SH-SY5Y (cell line): ENCODE results near the gene RAG1.
A peak's percentile ranks its signal among the peaks of the same experiment; 100 is the strongest.

Source experiments
- GATA2 ChIP-seq: IDR thresholded peaks from 2 replicates; pipeline ENCODE4 v1.6.1; 2011; ENCODE audit warnings: mild to moderate bottlenecking, low read depth, low read length
- GATA3 ChIP-seq: IDR thresholded peaks from 2 replicates; pipeline ENCODE4 v1.6.1; 2011; ENCODE audit warnings: low read depth, mild to moderate bottlenecking, low read length, moderate library complexity

Gene RAG1

GRCh38 chr11:36567694-36568093 is at the start of gene RAG1:
Gene RAG1 (plus strand): TSS chr11:36568007. CDS start chr11:36573305, 5,298 bp downstream.
- TF ChIP-seq GATA2 (no peak), GATA3 (no peak)

GRCh38 chr11:36530840-36531239 is 37.0 kb upstream of the RAG1 start:
- TF ChIP-seq GATA3 = no peak
- TF ChIP-seq GATA2 = no peak

DNA sequence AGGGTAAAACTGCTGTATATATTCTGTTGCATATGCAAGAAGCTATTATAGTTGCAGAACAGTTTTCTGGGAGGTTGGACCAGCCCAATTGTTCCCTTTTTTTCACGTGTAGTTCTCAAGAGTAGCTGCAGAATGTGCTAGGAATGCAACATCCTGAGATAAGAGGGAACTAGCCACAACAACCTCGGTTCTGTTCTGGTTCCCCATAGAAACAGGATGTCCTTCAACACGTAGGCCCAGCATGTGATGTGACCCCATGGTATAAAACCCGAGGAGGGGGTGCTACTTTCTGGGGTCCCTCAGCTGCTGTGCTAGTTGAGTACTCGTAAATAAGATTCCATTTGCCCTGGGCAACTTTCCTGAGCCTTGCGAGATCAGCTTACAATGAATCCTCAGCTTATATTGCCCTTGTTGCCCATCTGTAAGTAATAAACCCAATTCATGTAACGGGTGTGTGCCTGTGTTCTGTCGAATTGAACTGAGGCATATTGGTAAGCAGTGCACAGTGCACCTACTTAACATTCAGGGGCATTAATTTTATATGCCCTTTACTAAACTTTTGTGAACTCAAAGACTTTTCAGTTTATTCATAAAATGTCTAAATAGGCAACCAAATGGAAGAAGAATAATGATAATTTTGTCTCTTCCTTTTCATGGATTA is 34.7 kb upstream of the RAG1 start:
- TF ChIP-seq GATA3 (no peak), GATA2 (0 out of 2 replicates have a peak, but pooled peaks have one; percentile 4)

- TF ChIP-seq GATA3 (no peak), GATA2 (no peak)
These were observed 33.4 kb upstream of the RAG1 start for GRCh38 chr11:36534276-36534840.

DNA sequence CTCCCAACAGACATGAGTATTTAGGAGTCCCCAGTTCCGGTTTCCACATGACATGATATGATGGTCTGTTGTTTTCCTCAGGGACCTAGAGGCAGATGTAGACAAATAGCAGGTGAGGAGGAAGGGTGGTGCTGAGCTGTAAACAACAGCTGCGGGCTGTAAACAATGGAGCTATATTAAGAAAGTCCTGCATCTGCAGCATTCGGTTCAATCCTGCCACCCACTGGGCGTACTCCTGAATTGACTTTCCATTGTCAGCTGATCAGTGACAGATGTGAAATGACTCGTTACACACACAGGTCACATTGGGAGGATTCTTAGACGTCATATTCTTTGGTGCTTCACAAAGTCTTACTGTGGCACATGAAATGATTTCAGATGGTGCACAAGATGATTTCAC is 26.8 kb upstream of the RAG1 start:
- TF ChIP-seq GATA3 (no peak), GATA2 (no peak)

- TF ChIP-seq GATA3 (no peak), GATA2 (no peak)
These were observed 17.3 kb upstream of the RAG1 start for GRCh38 chr11:36550385-36551115.

- TF ChIP-seq GATA3 = no peak
These were observed 9.8 kb upstream of the RAG1 start for GRCh38 chr11:36557991-36558390.

- TF ChIP-seq GATA3 = no peak
These were observed 9.0 kb upstream of the RAG1 start for GRCh38 chr11:36558571-36559413.

- no peak for TF ChIP-seq GATA3
- no peak for TF ChIP-seq GATA2
These were observed 3.3 kb upstream of the RAG1 start for GRCh38 chr11:36564376-36565030.

DNA sequence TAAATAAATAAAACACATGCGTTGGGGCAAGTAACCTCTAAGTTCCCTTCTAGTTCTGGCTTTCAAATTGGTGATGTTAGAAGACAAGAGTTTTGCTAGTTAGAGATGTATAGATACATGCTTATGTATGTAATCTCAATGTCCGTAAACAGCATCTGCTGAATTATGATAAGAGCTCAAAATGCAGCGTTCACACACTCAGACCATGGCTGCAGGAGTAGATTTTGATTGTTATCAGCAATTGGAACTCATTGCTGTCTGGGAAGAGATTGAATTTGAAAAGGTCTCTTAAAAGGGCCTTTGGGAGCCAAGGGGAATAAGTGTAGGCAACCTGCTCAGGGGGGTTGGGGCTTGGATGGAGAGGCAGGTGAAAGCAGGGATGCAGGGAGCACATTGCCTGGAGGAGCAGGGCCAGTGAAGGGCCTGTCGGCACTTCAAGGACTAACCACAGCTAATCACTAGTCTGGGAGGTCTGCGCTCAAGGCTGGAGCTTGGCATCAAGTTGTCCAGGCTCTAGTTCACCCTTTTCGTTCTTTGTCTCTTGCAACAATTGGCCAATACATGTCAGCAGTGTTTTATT is 2.7 kb upstream of the RAG1 start:
- TF ChIP-seq GATA3 = peak; percentile 99
- TF ChIP-seq GATA2 = peak; percentile 99

DNA sequence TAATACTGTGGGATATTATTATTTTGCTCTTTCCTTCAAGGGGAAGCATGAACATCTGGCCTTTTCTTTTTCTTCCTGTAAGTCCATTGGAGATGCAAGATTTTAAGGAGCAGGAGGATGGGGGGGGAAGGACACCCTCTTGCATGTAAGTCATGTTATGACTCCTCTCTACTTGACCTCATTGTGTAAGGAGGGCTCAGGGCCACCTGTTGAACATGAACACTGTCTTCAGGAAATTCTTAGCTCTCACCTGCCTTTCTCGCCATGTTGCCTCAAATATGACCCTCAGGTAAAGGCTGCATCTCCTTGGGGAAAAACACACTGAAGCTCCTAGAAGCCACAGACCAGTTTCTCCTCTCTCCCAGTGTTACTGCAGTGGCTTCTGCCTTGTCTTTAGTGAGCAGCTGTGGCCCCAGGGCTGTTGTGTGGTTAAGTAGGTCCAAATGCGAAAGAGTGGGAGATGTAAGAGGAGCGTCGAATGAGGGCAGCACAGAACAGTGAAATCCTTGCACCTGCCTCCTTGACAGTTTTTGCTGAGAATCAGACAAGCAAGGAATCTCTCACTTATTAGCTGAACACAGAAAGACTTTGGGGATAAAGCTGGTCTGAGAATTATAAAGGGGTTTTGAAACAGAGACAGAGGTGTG is 1.3 kb upstream of the RAG1 start:
- no peak for TF ChIP-seq GATA2
- no peak for TF ChIP-seq GATA3

- TF ChIP-seq GATA3 (no peak), GATA2 (no peak)
These were observed 1.3 kb downstream of the RAG1 start for GRCh38 chr11:36569095-36569494.

DNA sequence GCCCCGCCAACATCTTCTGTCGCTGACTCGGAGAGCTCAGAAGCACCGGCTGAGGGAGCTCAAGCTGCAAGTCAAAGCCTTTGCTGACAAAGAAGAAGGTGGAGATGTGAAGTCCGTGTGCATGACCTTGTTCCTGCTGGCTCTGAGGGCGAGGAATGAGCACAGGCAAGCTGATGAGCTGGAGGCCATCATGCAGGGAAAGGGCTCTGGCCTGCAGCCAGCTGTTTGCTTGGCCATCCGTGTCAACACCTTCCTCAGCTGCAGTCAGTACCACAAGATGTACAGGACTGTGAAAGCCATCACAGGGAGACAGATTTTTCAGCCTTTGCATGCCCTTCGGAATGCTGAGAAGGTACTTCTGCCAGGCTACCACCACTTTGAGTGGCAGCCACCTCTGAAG is 6.7 kb downstream of the RAG1 start:
- TF ChIP-seq GATA2 (no peak), GATA3 (no peak)
